Tongue (tissue), 2 donors: Measurements from ENCODE around the gene C1QTNF8. TPM values are rescaled to one million over a fixed set of nuclear protein-coding genes. Genes with fewer than 3 reads are reported as not detected.

Experiments used
- DNase-seq: peaks from one replicate; pipeline ENCODE4 v3.0.0-alpha.2; 2015
- total RNA-seq: library from RNA; depleted of rRNA; stranded (reverse); fragments of >200 nt; gene quantifications from one replicate; pipeline ENCODE4 v1.2.3, GENCODE V29; 2014

C1QTNF8 gene, protein sequence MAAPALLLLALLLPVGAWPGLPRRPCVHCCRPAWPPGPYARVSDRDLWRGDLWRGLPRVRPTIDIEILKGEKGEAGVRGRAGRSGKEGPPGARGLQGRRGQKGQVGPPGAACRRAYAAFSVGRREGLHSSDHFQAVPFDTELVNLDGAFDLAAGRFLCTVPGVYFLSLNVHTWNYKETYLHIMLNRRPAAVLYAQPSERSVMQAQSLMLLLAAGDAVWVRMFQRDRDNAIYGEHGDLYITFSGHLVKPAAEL
- not detected for total RNA-seq

DNA sequence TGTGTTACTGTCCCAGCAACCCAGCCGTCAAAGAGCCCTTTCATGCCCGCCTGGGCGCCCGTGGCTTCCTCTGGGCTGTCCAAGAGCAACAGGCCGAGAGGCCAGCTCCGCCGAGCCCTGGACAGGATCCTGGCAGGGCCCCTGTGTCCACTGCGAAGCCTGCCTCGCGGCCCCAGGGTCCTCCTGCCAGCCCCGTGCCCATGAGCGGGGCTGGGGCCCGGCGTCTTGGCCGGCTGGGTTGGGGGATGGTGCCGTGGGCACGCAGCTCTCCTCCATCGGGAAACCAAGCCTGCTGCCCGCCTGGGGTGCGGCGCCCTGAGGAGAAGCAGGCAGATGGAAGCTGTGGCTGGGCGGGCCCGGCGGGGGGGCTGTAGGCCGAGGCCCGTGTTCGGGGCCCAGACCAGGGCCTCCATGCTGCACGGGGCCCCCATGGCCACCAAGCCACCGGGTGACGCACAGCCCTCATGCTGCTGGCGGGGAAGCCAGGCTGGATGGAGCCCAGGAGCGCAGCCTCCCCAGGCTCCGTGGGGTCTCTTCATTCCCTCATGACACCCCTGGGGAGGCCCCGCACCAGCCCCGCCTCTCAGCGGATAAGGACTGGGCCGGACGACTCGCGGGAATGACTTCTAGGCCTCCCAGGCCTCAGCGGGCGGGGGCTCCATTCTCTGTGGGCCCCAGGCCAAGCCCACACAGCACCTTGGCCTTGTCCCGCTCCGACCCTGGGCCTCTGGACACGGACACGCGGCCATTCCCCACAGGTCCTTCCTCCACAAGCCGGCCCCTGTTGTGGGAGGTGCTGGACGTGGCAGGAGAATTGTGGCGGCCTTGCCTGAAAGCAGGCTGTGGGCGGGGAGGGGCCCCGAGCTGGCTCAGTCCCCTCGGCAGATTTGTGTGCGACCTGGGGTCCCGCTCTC lies at the start of gene C1QTNF8:
TSS of gene C1QTNF8 (minus strand) at position 76 of the 914 bp plus-strand sequence. CDS start 1,322 bp downstream, outside the sequence.
- peak; percentile 36 for DNase-seq

DNA sequence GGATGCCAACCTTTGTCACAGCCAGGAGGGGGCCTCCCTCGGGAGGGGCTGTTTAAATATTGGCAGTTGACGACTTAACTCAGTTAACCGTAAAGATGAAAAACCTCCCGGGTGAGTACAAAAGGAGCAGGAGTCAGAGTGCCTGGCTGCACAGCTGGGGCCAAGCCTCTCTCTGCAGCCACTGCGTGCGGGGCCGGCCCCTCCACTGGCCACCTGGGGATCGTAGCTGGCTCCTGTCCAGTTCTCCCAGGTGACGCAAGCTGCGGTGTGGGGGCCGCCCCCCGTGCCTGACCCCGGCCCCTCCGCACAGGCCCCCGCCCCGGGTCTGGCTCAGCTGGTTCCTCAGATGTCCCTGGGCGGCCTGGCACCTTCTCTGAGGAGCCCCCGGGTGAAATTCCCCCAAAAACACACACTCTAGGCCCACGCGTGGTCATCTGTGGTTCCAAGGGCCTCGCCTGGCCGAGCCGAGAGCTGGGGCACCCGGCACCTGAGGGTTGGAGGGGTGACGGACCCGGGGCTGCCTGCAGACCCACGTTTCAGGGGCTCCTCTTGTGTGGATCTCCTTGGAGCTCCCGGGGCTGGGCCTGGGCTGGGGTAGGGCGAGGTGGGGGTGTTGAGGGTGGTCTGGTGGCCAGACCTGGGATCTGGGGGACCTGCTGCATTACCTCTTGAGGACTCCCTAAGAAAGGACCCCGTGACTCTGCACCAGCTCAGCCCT lies 49.5 kb upstream of the C1QTNF8 start:
- DNase-seq = no peak

DNA sequence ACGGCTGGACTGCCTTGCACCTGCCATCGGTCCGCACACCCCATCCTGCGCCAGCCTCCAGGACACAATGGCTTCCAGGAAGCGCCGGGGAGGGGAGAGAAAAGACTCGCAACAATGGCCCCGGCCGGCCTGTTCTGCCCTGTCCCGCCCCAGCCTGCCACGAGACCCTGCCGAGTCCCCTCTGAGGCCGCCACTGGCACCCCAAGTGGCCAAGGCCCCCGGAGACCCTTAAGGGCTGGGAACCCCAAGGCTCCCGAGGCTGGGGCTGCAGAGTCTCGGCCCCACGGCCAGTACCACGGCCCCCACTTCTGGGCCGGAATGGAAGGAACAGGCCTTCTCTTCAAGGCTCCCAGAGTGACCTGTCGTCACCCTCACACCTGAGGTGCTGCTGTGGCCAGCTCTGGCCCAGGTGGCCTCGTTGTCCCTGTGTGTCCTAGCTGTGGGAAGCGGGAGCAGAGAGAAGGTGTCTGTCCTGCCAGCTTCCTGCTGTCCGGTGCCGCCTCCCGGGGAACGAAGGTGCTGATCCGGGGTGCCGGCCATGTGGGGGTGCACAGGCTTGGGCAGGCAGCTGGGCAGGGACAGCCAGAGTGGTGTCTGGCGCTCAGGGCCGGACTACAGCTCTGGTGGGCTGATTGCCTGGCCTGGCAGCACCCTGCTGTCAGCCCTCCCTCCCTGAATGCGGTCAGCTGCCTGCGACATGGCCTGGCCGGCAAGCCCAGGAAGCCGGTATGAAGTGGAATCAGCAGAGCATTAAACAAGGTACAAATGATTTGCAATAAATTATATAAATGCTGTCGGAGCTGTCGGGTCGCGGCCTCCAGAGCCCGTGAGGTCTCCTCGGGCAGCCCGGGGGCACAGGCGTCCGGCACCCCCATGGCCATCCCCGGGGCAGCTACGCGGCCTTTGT lies 48.7 kb upstream of the C1QTNF8 start:
- DNase-seq = no peak

DNA sequence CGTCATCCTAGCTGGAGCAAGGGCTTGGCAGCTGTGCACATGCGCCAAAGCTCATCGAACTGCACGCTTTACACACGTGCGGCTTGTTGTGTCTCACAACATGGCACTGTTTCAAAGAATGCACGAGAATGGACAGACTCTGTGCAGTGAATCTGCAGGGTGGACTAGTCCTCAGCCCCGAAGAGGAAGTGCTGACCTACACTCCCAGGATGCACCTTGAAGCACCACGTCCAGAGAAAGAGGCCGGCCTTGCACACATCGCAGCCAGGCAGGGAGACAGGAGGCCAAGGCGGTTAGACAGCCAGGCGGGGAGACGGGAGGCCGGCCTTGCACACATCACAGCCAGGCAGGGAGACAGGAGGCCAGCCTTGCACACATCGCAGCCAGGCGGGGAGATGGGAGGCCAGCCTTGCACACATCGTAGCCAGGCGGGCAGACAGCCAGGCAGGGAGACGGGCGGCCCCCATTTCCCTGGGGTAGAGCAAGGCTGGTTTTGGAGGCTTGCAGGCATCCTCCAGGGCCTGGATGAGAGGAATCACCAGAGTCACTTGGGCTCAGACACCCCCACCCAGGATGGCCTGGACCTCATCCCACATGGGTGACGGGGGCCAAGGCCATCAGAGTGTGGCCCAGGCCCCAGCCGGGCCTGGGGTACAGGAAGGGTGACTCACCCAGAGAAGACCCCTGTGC lies 47.9 kb upstream of the C1QTNF8 start:
- no peak for DNase-seq

DNA sequence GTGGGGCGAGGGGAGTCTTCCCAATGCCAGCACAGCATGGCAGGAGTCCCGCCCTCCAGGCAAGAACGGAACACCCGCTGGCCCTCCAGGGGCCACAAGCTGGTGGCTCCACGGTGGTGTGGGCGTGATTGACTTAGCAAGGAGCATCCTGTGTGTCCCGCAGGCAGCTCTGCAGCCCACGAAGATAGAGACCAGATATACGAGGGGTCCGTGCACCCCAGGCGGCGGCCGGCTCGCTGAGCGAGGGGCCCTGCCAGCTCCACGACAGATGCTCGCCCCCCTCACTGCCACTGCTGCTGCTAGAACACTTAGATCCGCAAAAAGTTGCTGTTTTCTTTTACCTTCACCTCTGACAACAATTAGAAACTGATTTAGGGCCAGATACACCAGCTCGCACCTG lies 46.9 kb upstream of the C1QTNF8 start:
- no peak for DNase-seq

DNA sequence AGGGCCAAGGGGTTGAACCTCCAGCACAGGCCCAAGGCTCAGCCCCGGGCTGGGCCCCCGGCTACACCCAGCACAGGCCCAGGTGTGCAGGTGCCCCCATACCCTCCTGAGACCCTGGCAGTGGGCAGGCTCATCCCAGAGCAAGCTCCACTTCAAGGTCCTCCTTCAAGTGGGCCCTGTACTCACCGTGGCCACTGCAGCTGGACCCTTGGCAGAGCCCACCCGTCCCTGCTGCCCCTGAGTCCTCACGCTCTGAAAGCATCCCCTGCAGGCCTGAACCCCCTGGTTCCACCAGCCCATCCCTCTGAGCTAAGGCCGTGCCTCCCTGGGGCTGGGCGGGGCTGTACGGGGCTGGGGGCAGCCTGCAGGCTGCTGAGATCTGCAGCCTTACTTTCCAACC lies 45.7 kb upstream of the C1QTNF8 start:
- DNase-seq = no peak

DNA sequence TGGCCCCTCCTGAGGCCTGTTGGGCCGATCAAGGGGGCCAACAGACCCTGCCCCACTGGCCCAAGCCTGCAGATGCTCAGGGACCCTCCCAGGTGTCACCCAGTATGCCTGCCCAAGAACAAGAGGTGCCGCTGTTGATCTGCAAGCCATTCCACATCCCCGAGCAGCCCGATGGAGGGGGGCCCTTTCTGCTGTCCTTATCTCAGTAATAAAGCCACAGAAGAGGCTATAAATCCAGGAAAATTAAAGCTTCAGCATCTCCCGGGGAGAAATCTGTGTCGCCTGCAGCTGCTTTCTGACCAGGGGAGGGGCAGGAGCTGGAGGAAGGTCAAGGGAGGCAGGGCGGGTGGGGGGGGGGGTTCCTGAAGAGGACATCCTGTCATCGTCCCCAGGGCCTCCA lies 45.1 kb upstream of the C1QTNF8 start:
- no peak for DNase-seq

DNA sequence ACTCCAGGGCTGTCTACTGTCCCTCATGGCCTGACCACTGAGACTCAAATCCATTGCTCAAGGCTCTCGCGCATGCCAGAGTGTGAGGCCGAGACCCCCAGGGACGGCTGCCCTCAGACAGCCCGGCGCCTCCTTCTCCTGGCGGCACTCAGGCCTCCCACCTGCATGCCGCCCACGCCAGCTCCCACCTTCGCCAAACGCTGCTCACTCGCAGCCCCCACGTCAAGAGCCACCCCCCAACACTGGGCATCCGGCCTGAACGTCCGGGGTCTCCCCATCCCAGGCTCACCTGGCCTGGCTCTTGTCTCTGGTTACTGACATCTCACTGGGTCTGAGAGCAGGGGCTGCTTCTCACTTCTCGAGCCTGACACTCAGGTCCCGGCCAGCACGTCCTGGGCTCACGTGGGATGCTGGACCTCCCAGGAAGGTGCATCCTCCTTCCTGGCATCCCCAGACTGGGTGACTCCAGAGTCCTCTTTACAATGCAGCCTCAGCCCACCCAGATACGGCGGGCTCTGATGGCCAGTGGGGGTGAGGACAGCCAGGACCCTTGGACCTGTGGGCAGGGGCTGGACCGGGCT lies 44.6 kb upstream of the C1QTNF8 start:
- DNase-seq = no peak

DNA sequence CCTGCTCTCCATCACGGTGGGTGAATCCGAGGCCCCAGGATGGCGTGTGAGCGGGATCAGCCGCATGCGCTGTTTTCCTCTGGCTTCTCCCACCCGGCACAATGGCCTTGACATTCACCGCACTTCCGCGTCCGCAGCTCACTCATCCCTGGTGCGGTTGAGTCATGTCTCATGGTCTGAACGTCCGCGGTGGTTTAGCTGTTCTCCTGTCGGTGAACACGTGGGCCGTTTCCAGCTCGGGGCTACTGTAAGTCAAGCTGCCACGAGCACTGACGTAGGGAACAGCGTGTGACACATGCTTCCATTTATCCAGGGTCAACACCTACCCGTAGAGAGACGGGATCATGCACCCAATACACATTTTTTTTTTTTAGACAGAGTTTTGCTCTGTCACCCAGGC lies 41.6 kb upstream of the C1QTNF8 start:
- DNase-seq = no peak

DNA sequence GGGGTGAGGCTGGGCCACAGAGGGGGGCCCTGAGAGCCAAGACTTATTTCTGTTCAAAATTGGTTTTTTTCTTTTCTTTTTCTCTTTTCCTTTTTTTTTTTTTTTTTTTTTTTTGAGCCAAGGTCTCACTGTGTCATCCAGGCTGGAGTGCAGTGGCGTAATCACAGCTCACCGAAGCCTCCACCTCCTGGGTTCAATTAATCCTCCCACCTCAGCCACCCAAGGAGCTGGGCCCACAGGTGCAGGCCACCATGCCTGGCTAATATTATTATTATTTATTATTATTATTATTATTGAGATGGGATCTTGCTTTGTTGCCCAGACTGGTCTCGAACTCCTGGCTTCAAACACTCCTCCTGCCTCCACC lies 39.4 kb upstream of the C1QTNF8 start:
- DNase-seq = no peak

DNA sequence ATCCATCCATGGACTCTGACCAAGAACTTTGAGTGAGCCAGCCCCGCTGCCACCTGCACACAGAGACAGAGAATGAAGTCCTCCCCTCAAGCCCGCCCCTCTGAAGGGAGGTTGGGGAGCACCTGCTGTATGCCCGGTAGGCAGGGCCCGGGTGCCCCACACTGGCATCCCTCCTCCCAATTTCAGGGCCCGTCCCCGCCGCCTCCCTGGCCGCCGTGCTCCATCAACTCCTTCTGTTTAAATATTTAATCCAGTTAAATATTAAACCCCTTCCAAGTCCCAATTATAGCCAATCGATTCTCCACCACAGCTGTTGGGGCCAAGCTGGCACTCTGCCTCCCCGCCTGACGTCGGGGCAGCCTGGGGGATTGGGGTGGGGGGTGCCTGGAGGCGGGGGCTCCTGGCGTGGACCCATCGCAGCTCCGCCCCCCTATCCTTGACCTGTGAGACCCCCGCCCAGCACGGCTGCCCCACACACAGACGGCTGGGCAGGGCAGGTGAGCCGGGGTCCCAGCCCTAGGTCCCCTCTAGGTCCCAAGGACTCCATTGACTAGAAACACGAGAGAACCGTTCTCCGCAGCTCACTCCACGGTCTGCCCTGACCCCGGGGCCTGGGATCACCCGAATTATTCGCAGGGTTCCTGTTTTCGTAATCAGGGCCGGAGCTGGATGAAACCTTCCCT lies 38.9 kb upstream of the C1QTNF8 start:
- no peak for DNase-seq

DNA sequence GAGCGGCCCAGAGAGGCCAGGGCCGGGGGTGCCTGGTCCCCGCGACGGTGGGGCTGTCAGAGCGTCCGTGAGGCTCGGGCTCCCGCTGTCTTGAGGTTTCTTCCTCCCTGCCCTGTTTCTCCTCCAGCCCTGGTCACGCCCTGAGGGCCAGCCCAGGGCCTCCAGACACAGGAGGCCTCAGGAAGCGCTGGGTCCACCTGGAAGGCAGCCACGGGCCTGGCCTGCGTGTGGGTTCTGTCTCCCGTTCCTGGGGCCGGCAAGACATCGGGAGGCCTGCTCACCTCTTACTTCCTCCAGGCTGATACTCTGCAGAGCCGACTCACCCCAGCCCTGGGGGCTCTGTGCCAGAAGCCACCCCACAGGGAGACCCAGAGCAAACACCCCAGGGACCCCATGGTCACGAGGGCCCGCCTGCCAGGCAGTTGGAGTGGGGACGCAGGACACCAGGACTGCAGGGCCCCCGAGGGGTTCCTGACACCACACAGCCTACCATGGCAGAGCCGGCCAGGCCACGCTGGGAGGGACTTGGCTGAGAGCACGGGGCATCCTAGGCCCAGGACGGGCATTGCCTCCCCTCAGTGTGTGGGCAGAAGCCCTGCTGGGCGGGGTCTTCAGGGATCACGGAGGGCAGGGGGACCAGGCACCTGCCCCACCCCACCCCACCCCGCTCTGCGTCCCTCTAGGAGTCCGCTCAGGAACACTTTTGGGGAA lies 37.9 kb upstream of the C1QTNF8 start:
- DNase-seq = no peak

DNA sequence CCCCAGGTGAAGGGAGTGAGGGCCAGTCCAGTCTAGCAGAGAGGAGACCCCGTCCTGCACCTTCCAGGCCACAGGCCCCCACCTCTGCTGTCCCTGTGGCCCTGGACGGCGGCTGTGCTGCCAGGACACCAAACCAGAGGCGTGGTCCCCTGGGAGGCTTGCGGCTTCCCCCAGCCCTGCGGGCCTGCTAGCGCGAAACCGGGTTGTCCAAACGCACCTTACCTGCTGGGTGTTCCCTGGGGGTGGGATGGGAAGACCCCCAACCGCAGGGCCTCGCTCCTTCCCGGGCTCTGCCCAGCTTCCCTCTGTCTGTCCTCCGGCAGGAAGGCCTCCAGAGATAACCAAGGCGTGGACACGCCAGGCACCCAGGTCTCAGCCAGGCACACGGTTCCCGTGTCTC lies 37.2 kb upstream of the C1QTNF8 start:
- DNase-seq = no peak

DNA sequence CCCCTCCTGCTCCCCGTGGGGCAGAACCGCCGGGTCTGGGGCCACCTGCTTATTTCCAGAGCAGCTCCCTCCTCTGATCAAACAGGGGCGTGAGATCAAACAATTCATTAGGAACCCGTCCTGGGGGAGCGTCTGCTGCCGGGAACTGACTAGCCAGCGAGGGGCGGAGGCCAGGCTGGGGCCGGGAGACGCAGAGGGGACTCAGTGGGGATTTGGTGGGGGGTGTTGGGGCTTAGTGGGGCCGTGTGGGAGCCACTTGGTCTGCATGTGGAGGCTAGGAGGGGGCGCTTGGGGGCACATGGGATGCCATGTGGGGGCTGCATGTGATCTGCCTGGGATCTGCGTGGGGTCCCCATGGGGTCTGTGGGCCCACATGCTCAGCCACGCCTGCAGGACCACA lies 36.4 kb upstream of the C1QTNF8 start:
- DNase-seq = no peak

DNA sequence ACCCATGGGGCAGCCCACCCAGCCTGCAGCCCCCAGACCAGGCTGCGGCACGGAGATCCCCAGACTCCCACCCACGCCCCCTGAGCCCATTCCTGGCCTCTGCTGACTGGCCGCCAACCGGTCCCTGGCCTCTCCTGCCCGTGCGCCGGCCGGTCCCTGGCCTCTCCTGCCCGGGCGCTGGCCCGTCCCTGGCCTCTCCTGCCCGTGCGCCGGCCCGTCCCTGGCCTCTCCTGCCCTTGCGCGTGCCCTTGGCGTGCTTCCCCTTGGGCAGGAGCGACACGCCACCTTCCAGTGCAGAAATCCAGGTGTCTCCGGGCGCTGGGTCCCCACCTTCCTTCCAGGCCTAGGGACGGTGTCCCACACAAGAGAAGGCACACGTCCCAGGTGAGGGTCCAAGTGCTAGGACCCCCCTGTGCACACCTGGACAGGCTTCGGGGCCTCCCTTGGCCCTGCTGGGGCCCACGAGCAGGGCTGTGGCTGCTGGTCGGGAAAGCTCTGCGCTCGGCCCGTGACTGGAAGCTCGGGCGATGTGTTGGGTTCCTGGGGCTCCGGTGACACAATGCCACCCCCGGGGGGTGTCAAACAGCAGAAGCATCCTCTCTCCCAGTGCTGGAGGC lies 35.4 kb upstream of the C1QTNF8 start:
- no peak for DNase-seq

DNA sequence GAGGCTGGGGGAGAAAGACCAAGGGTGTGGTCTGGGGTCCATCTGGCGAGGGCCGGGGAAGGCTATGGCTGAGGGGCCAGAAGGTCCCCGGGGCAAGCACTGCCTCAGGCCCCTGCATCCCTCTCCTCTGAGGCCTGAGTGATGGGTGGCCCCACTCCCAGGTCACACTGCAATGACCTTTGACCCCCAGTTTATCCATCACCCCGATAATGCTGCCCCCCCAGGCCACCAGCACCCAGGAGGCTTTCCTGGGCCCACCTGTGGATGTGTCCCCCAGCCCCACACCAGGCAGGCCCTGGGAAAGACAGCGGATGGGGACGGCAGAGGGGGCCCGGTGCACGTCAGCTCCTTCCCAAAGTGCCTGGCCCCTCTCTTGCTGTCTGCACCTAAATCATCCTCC lies 34.3 kb upstream of the C1QTNF8 start:
- DNase-seq = no peak

DNA sequence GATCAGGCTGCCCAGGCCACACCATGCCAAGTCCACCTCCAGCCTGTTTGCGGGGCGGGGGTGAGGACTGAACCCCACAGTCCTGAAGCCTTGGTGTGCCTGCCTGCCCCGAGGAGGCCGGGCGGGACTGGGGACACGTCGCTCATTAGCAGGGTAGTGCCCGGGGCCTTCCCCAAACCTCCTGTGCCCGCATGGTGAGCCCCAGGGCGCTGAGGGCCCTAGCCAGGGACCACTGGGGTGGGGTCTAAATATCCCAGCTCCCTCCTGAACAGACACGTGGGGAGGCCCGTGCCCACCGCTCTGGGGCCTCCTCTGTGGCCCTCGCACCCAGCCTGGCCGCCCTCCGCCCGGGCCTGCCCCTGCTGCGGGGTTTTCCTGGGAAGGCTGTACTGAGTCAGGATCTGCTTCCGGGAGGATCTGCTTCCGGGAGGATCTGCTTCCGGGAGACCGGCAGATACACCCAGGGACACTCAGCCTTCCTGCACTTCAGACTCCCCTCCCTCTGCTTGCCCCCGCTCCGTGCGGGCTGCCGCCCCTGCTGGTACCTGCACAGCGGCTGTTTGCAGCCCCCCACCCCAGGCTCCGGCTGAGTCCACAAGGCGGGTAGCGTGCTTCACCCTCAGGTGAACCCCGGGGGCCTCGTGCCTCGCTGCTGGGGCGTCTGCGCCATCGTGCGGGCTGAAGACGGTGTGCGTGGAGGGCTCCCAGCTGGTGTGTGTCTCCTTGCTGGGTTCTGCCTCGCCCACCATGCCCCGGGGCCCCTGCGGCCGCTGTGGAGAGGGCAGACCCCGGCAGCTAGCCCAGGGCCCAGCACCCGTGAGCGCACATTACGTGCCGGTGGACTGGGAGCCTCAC lies 33.3 kb upstream of the C1QTNF8 start:
- no peak for DNase-seq
